Measurements from ENCODE around the gene IFT43. TPM values are rescaled to one million over a fixed set of nuclear protein-coding genes. Genes with fewer than 3 reads are reported as not detected.
A peak's percentile ranks its signal among the peaks of the same experiment; 100 is the strongest.

IFT43 gene
- total RNA-seq, 1 donor from 2014 or later: 18.3 TPM

GRCh38 chr14:76040704-76041103, 55.1 kb downstream of the IFT43 start:
- Histone ChIP-seq H3K27me3 (ENCODE audit: control insufficient read depth in 3 of 3, insufficient read depth in 3 of 3, low read length in 3 of 3) (no peaks in the 10 kb centered on the region), H3K27ac (ENCODE audit: low read depth, low read length) (no peak overlapping the region), H3K4me3 (ENCODE audit: low read length in 3 of 3) (no peak overlapping the region), H3K9me3 (ENCODE audit: control insufficient read depth in 3 of 3, low read length in 3 of 3) (no peaks in the 10 kb centered on the region), H3K36me3 (ENCODE audit: control insufficient read depth in 3 of 3, insufficient read depth in 3 of 3, low read length in 3 of 3) (peaks cover 0 to 5% (median 0%) of the 10 kb centered on the region in 3 donors), H3K4me1 (ENCODE audit: control insufficient read depth in 3 of 3, insufficient read depth in 3 of 3, low read length in 3 of 3) (peaks cover 0 to 5% (median 2%) of the 10 kb centered on the region in 3 donors), H3K9ac (ENCODE audit: low read depth in 1 of 3, low read length in 3 of 3) (peak overlapping the region in 1 of 3 donors; percentile 21)

GRCh38 chr14:76045773-76046172, 60.2 kb downstream of the IFT43 start:
- Histone ChIP-seq H3K27ac (ENCODE audit: low read depth, low read length) (no peak overlapping the region), H3K4me1 (ENCODE audit: control insufficient read depth in 3 of 3, insufficient read depth in 3 of 3, low read length in 3 of 3) (peaks cover 0 to 2% (median 1%) of the 10 kb centered on the region in 3 donors), H3K9me3 (ENCODE audit: control insufficient read depth in 3 of 3, low read length in 3 of 3) (no peaks in the 10 kb centered on the region), H3K9ac (ENCODE audit: low read depth in 1 of 3, low read length in 3 of 3) (no peak overlapping the region), H3K36me3 (ENCODE audit: control insufficient read depth in 3 of 3, insufficient read depth in 3 of 3, low read length in 3 of 3) (peaks cover 0 to 7% (median 0%) of the 10 kb centered on the region in 3 donors), H3K27me3 (ENCODE audit: control insufficient read depth in 3 of 3, insufficient read depth in 3 of 3, low read length in 3 of 3) (no peaks in the 10 kb centered on the region), H3K4me3 (ENCODE audit: low read length in 3 of 3) (no peak overlapping the region)

- H3K9ac ChIP-seq (ENCODE audit: low read depth in 1 of 3, low read length in 3 of 3): no peak overlapping the region
- H3K4me3 ChIP-seq (ENCODE audit: low read length in 3 of 3): no peak overlapping the region
- no peaks in the 10 kb centered on the region for H3K4me1 ChIP-seq (ENCODE audit: control insufficient read depth in 3 of 3, insufficient read depth in 3 of 3, low read length in 3 of 3)
- peaks cover 0 to 2% (median 0%) of the 10 kb centered on the region in 3 donors for H3K36me3 ChIP-seq (ENCODE audit: control insufficient read depth in 3 of 3, insufficient read depth in 3 of 3, low read length in 3 of 3)
- no peak overlapping the region for H3K27ac ChIP-seq (ENCODE audit: low read depth, low read length)
- no peaks in the 10 kb centered on the region for H3K27me3 ChIP-seq (ENCODE audit: control insufficient read depth in 3 of 3, insufficient read depth in 3 of 3, low read length in 3 of 3)
- H3K9me3 ChIP-seq (ENCODE audit: control insufficient read depth in 3 of 3, low read length in 3 of 3): no peaks in the 10 kb centered on the region
Observed at GRCh38 chr14:76050250-76050649, 64.7 kb downstream of the IFT43 start.

- Histone ChIP-seq H3K4me1 (ENCODE audit: control insufficient read depth in 3 of 3, insufficient read depth in 3 of 3, low read length in 3 of 3) (no peaks in the 10 kb centered on the region), H3K36me3 (ENCODE audit: control insufficient read depth in 3 of 3, insufficient read depth in 3 of 3, low read length in 3 of 3) (peaks cover 0 to 2% (median 0%) of the 10 kb centered on the region in 3 donors), H3K9ac (ENCODE audit: low read depth in 1 of 3, low read length in 3 of 3) (no peak overlapping the region), H3K4me3 (ENCODE audit: low read length in 3 of 3) (no peak overlapping the region), H3K9me3 (ENCODE audit: control insufficient read depth in 3 of 3, low read length in 3 of 3) (no peaks in the 10 kb centered on the region), H3K27ac (ENCODE audit: low read depth, low read length) (no peak overlapping the region), H3K27me3 (ENCODE audit: control insufficient read depth in 3 of 3, insufficient read depth in 3 of 3, low read length in 3 of 3) (no peaks in the 10 kb centered on the region)
Observed at GRCh38 chr14:76050797-76051392, 65.3 kb downstream of the IFT43 start.

- Histone ChIP-seq H3K9me3 (ENCODE audit: control insufficient read depth in 3 of 3, low read length in 3 of 3) (no peaks in the 10 kb centered on the region), H3K36me3 (ENCODE audit: control insufficient read depth in 3 of 3, insufficient read depth in 3 of 3, low read length in 3 of 3) (peaks cover 0 to 2% (median 0%) of the 10 kb centered on the region in 3 donors), H3K27me3 (ENCODE audit: control insufficient read depth in 3 of 3, insufficient read depth in 3 of 3, low read length in 3 of 3) (no peaks in the 10 kb centered on the region), H3K4me3 (ENCODE audit: low read length in 3 of 3) (no peak overlapping the region), H3K4me1 (ENCODE audit: control insufficient read depth in 3 of 3, insufficient read depth in 3 of 3, low read length in 3 of 3) (no peaks in the 10 kb centered on the region), H3K27ac (ENCODE audit: low read depth, low read length) (no peak overlapping the region), H3K9ac (ENCODE audit: low read depth in 1 of 3, low read length in 3 of 3) (no peak overlapping the region)
Observed at GRCh38 chr14:76051717-76052465, 66.3 kb downstream of the IFT43 start.

GRCh38 chr14:76053572-76054355, 68.2 kb downstream of the IFT43 start:
- peaks cover 0 to 2% (median 0%) of the 10 kb centered on the region in 3 donors for H3K36me3 ChIP-seq (ENCODE audit: control insufficient read depth in 3 of 3, insufficient read depth in 3 of 3, low read length in 3 of 3)
- no peaks in the 10 kb centered on the region for H3K9me3 ChIP-seq (ENCODE audit: control insufficient read depth in 3 of 3, low read length in 3 of 3)
- H3K4me1 ChIP-seq (ENCODE audit: control insufficient read depth in 3 of 3, insufficient read depth in 3 of 3, low read length in 3 of 3): no peaks in the 10 kb centered on the region
- no peak overlapping the region for H3K4me3 ChIP-seq (ENCODE audit: low read length in 3 of 3)
- no peak overlapping the region for H3K9ac ChIP-seq (ENCODE audit: low read depth in 1 of 3, low read length in 3 of 3)
- no peak overlapping the region for H3K27ac ChIP-seq (ENCODE audit: low read depth, low read length)
- no peaks in the 10 kb centered on the region for H3K27me3 ChIP-seq (ENCODE audit: control insufficient read depth in 3 of 3, insufficient read depth in 3 of 3, low read length in 3 of 3)

- Histone ChIP-seq H3K36me3 (ENCODE audit: control insufficient read depth in 3 of 3, insufficient read depth in 3 of 3, low read length in 3 of 3) (peaks cover 0 to 7% (median 3%) of the 10 kb centered on the region in 3 donors), H3K9ac (ENCODE audit: low read depth in 1 of 3, low read length in 3 of 3) (no peak overlapping the region), H3K4me3 (ENCODE audit: low read length in 3 of 3) (no peak overlapping the region), H3K27me3 (ENCODE audit: control insufficient read depth in 3 of 3, insufficient read depth in 3 of 3, low read length in 3 of 3) (no peaks in the 10 kb centered on the region), H3K9me3 (ENCODE audit: control insufficient read depth in 3 of 3, low read length in 3 of 3) (no peaks in the 10 kb centered on the region), H3K27ac (ENCODE audit: low read depth, low read length) (no peak overlapping the region), H3K4me1 (ENCODE audit: control insufficient read depth in 3 of 3, insufficient read depth in 3 of 3, low read length in 3 of 3) (no peaks in the 10 kb centered on the region)
Observed at GRCh38 chr14:76055330-76055729, 69.8 kb downstream of the IFT43 start.

- no peaks in the 10 kb centered on the region for H3K27me3 ChIP-seq (ENCODE audit: control insufficient read depth in 3 of 3, insufficient read depth in 3 of 3, low read length in 3 of 3)
- H3K27ac ChIP-seq (ENCODE audit: low read depth, low read length): no peak overlapping the region
- peaks cover 0 to 7% (median 3%) of the 10 kb centered on the region in 3 donors for H3K36me3 ChIP-seq (ENCODE audit: control insufficient read depth in 3 of 3, insufficient read depth in 3 of 3, low read length in 3 of 3)
- no peaks in the 10 kb centered on the region for H3K4me1 ChIP-seq (ENCODE audit: control insufficient read depth in 3 of 3, insufficient read depth in 3 of 3, low read length in 3 of 3)
- no peaks in the 10 kb centered on the region for H3K9me3 ChIP-seq (ENCODE audit: control insufficient read depth in 3 of 3, low read length in 3 of 3)
- H3K9ac ChIP-seq (ENCODE audit: low read depth in 1 of 3, low read length in 3 of 3): no peak overlapping the region
- no peak overlapping the region for H3K4me3 ChIP-seq (ENCODE audit: low read length in 3 of 3)
Observed at GRCh38 chr14:76056128-76056527, 70.6 kb downstream of the IFT43 start.

- no peaks in the 10 kb centered on the region for H3K4me1 ChIP-seq (ENCODE audit: control insufficient read depth in 3 of 3, insufficient read depth in 3 of 3, low read length in 3 of 3)
- no peak overlapping the region for H3K9ac ChIP-seq (ENCODE audit: low read depth in 1 of 3, low read length in 3 of 3)
- no peaks in the 10 kb centered on the region for H3K9me3 ChIP-seq (ENCODE audit: control insufficient read depth in 3 of 3, low read length in 3 of 3)
- no peak overlapping the region for H3K4me3 ChIP-seq (ENCODE audit: low read length in 3 of 3)
- H3K36me3 ChIP-seq (ENCODE audit: control insufficient read depth in 3 of 3, insufficient read depth in 3 of 3, low read length in 3 of 3): peaks cover 0 to 7% (median 3%) of the 10 kb centered on the region in 3 donors
- H3K27ac ChIP-seq (ENCODE audit: low read depth, low read length): no peak overlapping the region
- no peaks in the 10 kb centered on the region for H3K27me3 ChIP-seq (ENCODE audit: control insufficient read depth in 3 of 3, insufficient read depth in 3 of 3, low read length in 3 of 3)
Observed at GRCh38 chr14:76057914-76058313, 72.4 kb downstream of the IFT43 start.

- no peaks in the 10 kb centered on the region for H3K4me1 ChIP-seq (ENCODE audit: control insufficient read depth in 3 of 3, insufficient read depth in 3 of 3, low read length in 3 of 3)
- no peak overlapping the region for H3K4me3 ChIP-seq (ENCODE audit: low read length in 3 of 3)
- H3K9ac ChIP-seq (ENCODE audit: low read depth in 1 of 3, low read length in 3 of 3): no peak overlapping the region
- H3K27me3 ChIP-seq (ENCODE audit: control insufficient read depth in 3 of 3, insufficient read depth in 3 of 3, low read length in 3 of 3): no peaks in the 10 kb centered on the region
- no peak overlapping the region for H3K27ac ChIP-seq (ENCODE audit: low read depth, low read length)
- H3K9me3 ChIP-seq (ENCODE audit: control insufficient read depth in 3 of 3, low read length in 3 of 3): no peaks in the 10 kb centered on the region
- H3K36me3 ChIP-seq (ENCODE audit: control insufficient read depth in 3 of 3, insufficient read depth in 3 of 3, low read length in 3 of 3): peaks cover 4 to 16% (median 11%) of the 10 kb centered on the region in 3 donors
Observed at GRCh38 chr14:76063327-76063726, 77.8 kb downstream of the IFT43 start.

All from skeletal muscle tissue (tissue), 4 donors.